ENCODE results near the gene KIF7. TPM values are rescaled to one million over a fixed set of nuclear protein-coding genes. Genes with fewer than 3 reads are reported as not detected.

The KIF7 gene
- total and polyA plus RNA-seq, 2 of the 4 experiments (the other 2 are of a cell fraction), result 5.0 to 9.0 TPM

GRCh38 chr15:89623165-89623564, 32.1 kb downstream of the KIF7 start:
- H2BK120ac ChIP-seq (ENCODE audit: low read depth, low read length), result no peak overlapping the region
- dilution Hi-C loops (cut with HindIII; ENCODE audit: low sequenced_read_pairs, unreplicated experiment), result no loop called here
- H3K56ac ChIP-seq (ENCODE audit: extremely low read depth, insufficient read depth, low read length), result no peak overlapping the region
- H3K4ac ChIP-seq (ENCODE audit: low read depth, low read length), result no peak overlapping the region
- intact Hi-C loops (cut with micrococcal nuclease), result no loop called here
- H3K23ac ChIP-seq (ENCODE audit: low read depth, low read length), result no peak overlapping the region
- H3K9me3 ChIP-seq (ENCODE audit: control insufficient read depth, insufficient read depth, low read length), result no peaks in the 10 kb centered on the region
- no peak overlapping the region for H4K8ac ChIP-seq (ENCODE audit: low read depth in 2 of 2, low read length in 2 of 2)
- H3K4me2 ChIP-seq (ENCODE audit: low read depth, low read length), result no peak overlapping the region
- no peak overlapping the region for H2BK5ac ChIP-seq (ENCODE audit: low read depth, low read length, poor library complexity, severe bottlenecking)
- H3K36me3 ChIP-seq (ENCODE audit: control insufficient read depth, insufficient read depth, low read length), result peaks cover 49% of the 10 kb centered on the region
- POLR2A ChIA-PET (ENCODE audit: unreplicated experiment), result no interaction called here
- WGBS, 2 experiments (ENCODE audit: extremely low coverage in 2 of 2, insufficient read length in 1 of 2), result no CpG with 5 or more reads among the region's 1 CpG
- no peak overlapping the region for H2AK9ac ChIP-seq (replicated peaks; ENCODE audit: low read depth, low read length, poor library complexity)
- no peak overlapping the region for H3K4me3 ChIP-seq (ENCODE audit: insufficient read depth, low read depth, low read length)
- H2AFZ ChIP-seq (replicated peaks; ENCODE audit: low read length, poor library complexity), result no peak overlapping the region
- H3K4me1 ChIP-seq (ENCODE audit: control insufficient read depth, insufficient read depth, low read length), result no peaks in the 10 kb centered on the region
- H2BK15ac ChIP-seq (ENCODE audit: low read depth, low read length), result no peak overlapping the region
- H3K79me1 ChIP-seq (ENCODE audit: low read depth in 1 of 2, low read length in 2 of 2), result peaks cover 0 to 3% of the 10 kb centered on the region in 2 experiments; a peak in 1 of 4 replicates
- H3K9ac ChIP-seq (ENCODE audit: low read depth, low read length), result no peak overlapping the region
- no peak overlapping the region for H3K14ac ChIP-seq (replicated peaks; ENCODE audit: low read depth, low read length)
- ATAC-seq (ENCODE audit: low read depth), result no peak
- no peak overlapping the region for H2BK20ac ChIP-seq (ENCODE audit: low read depth, low read length)
- in situ Hi-C loops (cut with MboI; ENCODE audit: low sequenced_read_pairs), result no loop called here
- H3K27me3 ChIP-seq (ENCODE audit: control insufficient read depth, insufficient read depth, low read length), result no peaks in the 10 kb centered on the region
- no peaks in the 10 kb centered on the region for H4K20me1 ChIP-seq (ENCODE audit: insufficient read depth, low read length)
- TF ChIP-seq CEBPB (IDR thresholded peaks at IDR 0.05; ENCODE audit: low read depth, low read length) (no peak), MAFK (IDR thresholded peaks at IDR 0.05; ENCODE audit: low read depth, low read length) (no peak), RCOR1 (IDR thresholded peaks at IDR 0.05; ENCODE audit: insufficient replicate concordance, low read length) (no peak), RFX5 (IDR thresholded peaks at IDR 0.05; ENCODE audit: low read depth, low read length) (no peak), CHD1 (IDR thresholded peaks at IDR 0.05; ENCODE audit: low read depth, low read length) (no peak), SMC3 (IDR thresholded peaks at IDR 0.05; ENCODE audit: low read depth, low read length) (no peak), NFE2L2 (IDR thresholded peaks at IDR 0.05; ENCODE audit: low read depth, low read length) (no peak), MXI1 (IDR thresholded peaks at IDR 0.05; ENCODE audit: borderline replicate concordance, low read depth, low read length) (no peak), FOS (IDR thresholded peaks at IDR 0.05; ENCODE audit: low read depth, low read length) (no peak), RAD21 (IDR thresholded peaks at IDR 0.05; ENCODE audit: low read length) (no peak), MAZ (IDR thresholded peaks at IDR 0.05; ENCODE audit: borderline replicate concordance, low read depth, low read length) (no peak), BHLHE40 (IDR thresholded peaks at IDR 0.05; ENCODE audit: low read depth, low read length) (no peak)
- TF ChIP-seq, protein P1, sequence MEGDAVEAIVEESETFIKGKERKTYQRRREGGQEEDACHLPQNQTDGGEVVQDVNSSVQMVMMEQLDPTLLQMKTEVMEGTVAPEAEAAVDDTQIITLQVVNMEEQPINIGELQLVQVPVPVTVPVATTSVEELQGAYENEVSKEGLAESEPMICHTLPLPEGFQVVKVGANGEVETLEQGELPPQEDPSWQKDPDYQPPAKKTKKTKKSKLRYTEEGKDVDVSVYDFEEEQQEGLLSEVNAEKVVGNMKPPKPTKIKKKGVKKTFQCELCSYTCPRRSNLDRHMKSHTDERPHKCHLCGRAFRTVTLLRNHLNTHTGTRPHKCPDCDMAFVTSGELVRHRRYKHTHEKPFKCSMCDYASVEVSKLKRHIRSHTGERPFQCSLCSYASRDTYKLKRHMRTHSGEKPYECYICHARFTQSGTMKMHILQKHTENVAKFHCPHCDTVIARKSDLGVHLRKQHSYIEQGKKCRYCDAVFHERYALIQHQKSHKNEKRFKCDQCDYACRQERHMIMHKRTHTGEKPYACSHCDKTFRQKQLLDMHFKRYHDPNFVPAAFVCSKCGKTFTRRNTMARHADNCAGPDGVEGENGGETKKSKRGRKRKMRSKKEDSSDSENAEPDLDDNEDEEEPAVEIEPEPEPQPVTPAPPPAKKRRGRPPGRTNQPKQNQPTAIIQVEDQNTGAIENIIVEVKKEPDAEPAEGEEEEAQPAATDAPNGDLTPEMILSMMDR (conservative IDR thresholded peaks at IDR 0.05; ENCODE audit: low read depth, low read length), result no peak
- no peak for DNase-seq
- no peak overlapping the region for H3K27ac ChIP-seq (ENCODE audit: insufficient read depth, low read length)
- H2AK5ac ChIP-seq (ENCODE audit: low read depth, low read length), result no peak overlapping the region
- CTCF ChIA-PET, result interaction anchor here (0.7 kb wide), 1 partner anchor 374 kb away, joined by 3 read pairs; no protein-coding TSS in a partner anchor
- H3K9me1 ChIP-seq (ENCODE audit: insufficient read depth, low read length), result no peaks in the 10 kb centered on the region
- no peak overlapping the region for H4K91ac ChIP-seq (ENCODE audit: insufficient read depth, low read depth, low read length)
- no TSS peak for BruUV-seq (replicated peaks)
- no peak overlapping the region for H4K5ac ChIP-seq (ENCODE audit: low read depth, low read length)
- no peak overlapping the region for H3K18ac ChIP-seq (ENCODE audit: low read depth, low read length)
